ENCODE results near the gene RASGRP3.

The RASGRP3 gene

GRCh38 chr2:33476131-33476792, at the start of gene RASGRP3:
TSS of gene RASGRP3 (plus strand) at chr2:33476649. CDS start at chr2:33515137, 38,488 bp downstream.
- peak within 1 kb of the TSS; percentile 81 for H3K4me3 ChIP-seq (ENCODE audit: low read depth, low read length)
- peak; percentile 92 for DNase-seq (ENCODE audit: low read depth)
- no peak for TF ChIP-seq CTCF (IDR thresholded peaks at IDR 0.05; ENCODE audit: low read depth, low read length, missing control alignments)

GRCh38 chr2:33426666-33427231, 49.7 kb upstream of the RASGRP3 start:
- TF ChIP-seq CTCF (IDR thresholded peaks at IDR 0.05; ENCODE audit: low read depth, low read length, missing control alignments), result no peak
- no peak overlapping the region for H3K4me3 ChIP-seq (ENCODE audit: low read depth, low read length)
- no peak for DNase-seq (ENCODE audit: low read depth)

GRCh38 chr2:33430077-33430476, 46.4 kb upstream of the RASGRP3 start:
- no peak overlapping the region for H3K4me3 ChIP-seq (ENCODE audit: low read depth, low read length)
- TF ChIP-seq CTCF (IDR thresholded peaks at IDR 0.05; ENCODE audit: low read depth, low read length, missing control alignments), result no peak
- no peak for DNase-seq (ENCODE audit: low read depth)

- no peak overlapping the region for H3K4me3 ChIP-seq (ENCODE audit: low read depth, low read length)
- no peak for DNase-seq (ENCODE audit: low read depth)
- TF ChIP-seq CTCF (IDR thresholded peaks at IDR 0.05; ENCODE audit: low read depth, low read length, missing control alignments), result no peak
These were observed 45.6 kb upstream of the RASGRP3 start for GRCh38 chr2:33430856-33431255.

GRCh38 chr2:33432871-33433270, 43.6 kb upstream of the RASGRP3 start:
- no peak for DNase-seq (ENCODE audit: low read depth)
- H3K4me3 ChIP-seq (ENCODE audit: low read depth, low read length), result no peak overlapping the region
- TF ChIP-seq CTCF (IDR thresholded peaks at IDR 0.05; ENCODE audit: low read depth, low read length, missing control alignments), result no peak

GRCh38 chr2:33433279-33434235, 42.9 kb upstream of the RASGRP3 start:
- no peak for DNase-seq (ENCODE audit: low read depth)
- no peak for TF ChIP-seq CTCF (IDR thresholded peaks at IDR 0.05; ENCODE audit: low read depth, low read length, missing control alignments)
- no peak overlapping the region for H3K4me3 ChIP-seq (ENCODE audit: low read depth, low read length)
